K562 (cell line): ENCODE data around the gene ZAP70.

Experiments used
- CCAR2 ChIP-seq: fragments of 200-400 bp; formaldehyde crosslinking; IDR thresholded peaks from 2 replicates; pipeline ENCODE4 v1.6.1; 2017; ENCODE audit warnings: mild to moderate bottlenecking, low read depth, low read length
- CHD4 ChIP-seq: fragments of 200-600 bp; sonication (generic); IDR thresholded peaks from 3 replicates; pipeline ENCODE4 v1.6.1; 2012; ENCODE audit warnings: low read depth, mild to moderate bottlenecking, mixed read lengths, low read length, inconsistent platforms; ENCODE audit not compliant: insufficient read depth, insufficient replicate concordance, poor library complexity, severe bottlenecking
- CSDE1 ChIP-seq, 2 experiments: fragments of 450-650 bp; IDR thresholded peaks; 2 replicates each; pipeline ENCODE4 v1.6.1; 2016; ENCODE audit warnings: mild to moderate bottlenecking in 1 of 2
- REST ChIP-seq, 2 experiments: fragments of 450-650 bp; formaldehyde crosslinking in 1 of 2; IDR thresholded peaks; 2 replicates each; pipeline versions ENCODE4 v1.4.0 to v1.6.1; 2014 to 2020; ENCODE audit warnings: mild to moderate bottlenecking in 2 of 2, borderline replicate concordance in 1 of 2, low read depth in 1 of 2
- TCF7L2 ChIP-seq: fragments of 150-350 bp; IDR thresholded peaks from 2 replicates; pipeline ENCODE4 v1.6.1; 2016; ENCODE audit warnings: low read depth, mild to moderate bottlenecking, low read length, moderate library complexity
- ZEB2 ChIP-seq: fragments of 450-650 bp; IDR thresholded peaks from 2 replicates; pipeline ENCODE4 v1.6.1; 2016
- ZNF318 ChIP-seq, 2 experiments: fragments of 450-650 bp; IDR thresholded peaks; 2 replicates each; pipeline ENCODE4 v1.6.1; 2016; ENCODE audit warnings: mild to moderate bottlenecking in 2 of 2, borderline replicate concordance in 1 of 2, low read depth in 1 of 2, moderate library complexity in 1 of 2

- no peak for TF ChIP-seq CHD4
- no peak for TF ChIP-seq CSDE1 (IDR thresholded peaks at IDR 0.05)
- TF ChIP-seq TCF7L2, result no peak
- TF ChIP-seq CCAR2, result no peak
- no peak for TF ChIP-seq ZEB2
- no peak for TF ChIP-seq ZNF318 (IDR thresholded peaks at IDR 0.05; ENCODE audit: borderline replicate concordance in 1 of 2, low read depth in 1 of 2)
- no peak for TF ChIP-seq REST (IDR thresholded peaks at IDR 0.05; ENCODE audit: borderline replicate concordance)
- no peak for TF ChIP-seq REST (CRISPR knock-in tag; IDR thresholded peaks at IDR 0.05; ENCODE audit: low read depth)
Observed at GRCh38 chr2:97715951-97716694, 2.7 kb downstream of the ZAP70 start.
